GM19328 (cell line): ENCODE data around the gene ZNF107.
"Not testable (repeated sequence)": the region's sequence is repeated elsewhere in the genome, so short reads cannot be mapped to it uniquely, and the experiment has no call there.

Experiments
- ATAC-seq: cut with Tn5 transposase; IDR thresholded peaks from one replicate; pipeline ENCODE4 v1.9.1; 2021; ENCODE audit warnings: mild to moderate bottlenecking, moderate library complexity; ENCODE audit not compliant: unreplicated experiment

ZNF107 gene

DNA sequence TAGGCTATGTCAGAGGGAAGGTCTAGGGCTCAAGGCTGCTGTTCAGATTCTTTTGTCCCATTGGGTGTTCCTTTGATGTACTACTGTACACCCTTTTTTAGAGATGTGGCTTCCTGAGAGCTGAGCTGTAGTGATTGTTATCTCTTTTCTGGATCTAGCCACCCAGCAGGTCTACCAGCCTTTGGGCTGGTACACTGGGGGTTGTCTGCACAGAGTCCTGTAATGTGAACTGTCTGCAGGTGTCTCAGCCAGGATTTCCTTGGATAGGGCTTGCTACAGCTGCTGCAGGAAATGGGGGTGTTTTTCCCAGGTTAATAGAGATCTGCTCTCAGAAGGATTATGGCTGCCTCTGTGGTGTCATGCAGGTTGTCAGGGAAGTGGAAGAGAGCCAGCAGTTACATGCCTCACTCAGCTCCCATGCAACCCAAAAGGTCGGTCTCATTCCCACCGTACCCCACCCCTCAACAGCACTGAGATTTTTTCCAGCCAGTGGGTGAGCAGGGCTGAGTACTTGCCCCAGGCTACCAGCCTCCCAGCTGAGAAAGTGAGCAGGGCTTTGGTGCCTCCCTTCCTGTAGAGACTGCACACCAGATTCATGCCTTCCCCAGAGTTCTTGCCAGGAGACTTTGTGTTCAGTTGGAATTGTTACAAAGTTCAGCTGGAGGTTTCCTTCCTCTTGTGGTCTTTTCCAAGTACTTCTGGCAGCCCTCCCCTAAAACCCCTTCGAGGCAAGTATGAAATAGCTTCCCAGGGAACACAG lies 63.3 kb downstream of the ZNF107 start:
- no peak for ATAC-seq

DNA sequence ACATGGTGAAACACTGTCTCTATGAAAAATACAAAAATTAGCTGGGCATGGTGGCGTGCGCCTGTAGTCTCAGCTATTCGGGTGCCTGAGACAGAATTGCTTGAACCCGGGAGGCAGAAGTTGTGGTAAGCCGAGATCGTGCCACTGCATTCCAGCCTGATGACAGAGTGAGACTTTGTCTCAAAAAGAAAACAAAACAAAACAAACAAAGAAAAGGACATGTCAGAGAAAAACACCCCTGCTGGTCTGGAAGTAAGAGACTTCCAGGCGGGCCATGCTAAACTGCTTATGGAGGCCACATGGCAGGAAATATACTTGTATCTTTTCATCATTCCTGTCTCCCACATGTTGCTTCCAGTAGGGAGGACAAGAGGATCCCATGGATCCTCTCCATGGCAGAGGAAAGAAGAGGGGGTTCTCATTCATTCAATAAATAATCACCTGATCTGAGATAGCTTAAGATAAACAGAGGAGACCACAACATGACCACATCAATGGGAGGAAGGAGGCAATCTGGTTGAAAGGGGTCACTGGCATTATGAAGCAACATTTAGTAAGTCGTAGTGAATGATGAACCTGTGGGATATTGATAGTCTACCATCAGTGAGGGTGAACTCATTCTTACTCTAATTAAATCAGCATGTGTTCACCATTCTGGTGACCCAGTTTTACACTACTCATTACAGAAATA lies 67.8 kb downstream of the ZNF107 start:
- no peak for ATAC-seq

DNA sequence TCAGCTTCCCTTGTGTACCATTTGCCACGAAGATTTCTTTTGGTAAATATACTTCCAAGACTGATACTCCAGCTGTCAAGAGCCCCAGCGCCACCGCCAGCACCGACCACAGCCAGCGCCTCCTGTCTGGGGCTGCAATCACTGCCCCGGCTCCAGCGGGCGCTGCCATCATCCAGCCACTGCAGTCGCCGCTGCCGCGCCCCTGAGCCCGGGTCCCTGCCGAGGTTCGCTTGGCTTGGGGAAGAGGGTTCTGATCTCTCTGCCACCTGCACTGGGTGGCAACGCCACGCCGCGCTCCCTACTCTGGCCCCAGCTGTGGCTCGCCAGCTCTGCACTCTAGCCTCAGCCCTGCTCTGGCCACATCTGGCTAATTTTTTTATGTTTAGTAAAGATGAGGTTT lies 70.6 kb downstream of the ZNF107 start:
- ATAC-seq = no peak

DNA sequence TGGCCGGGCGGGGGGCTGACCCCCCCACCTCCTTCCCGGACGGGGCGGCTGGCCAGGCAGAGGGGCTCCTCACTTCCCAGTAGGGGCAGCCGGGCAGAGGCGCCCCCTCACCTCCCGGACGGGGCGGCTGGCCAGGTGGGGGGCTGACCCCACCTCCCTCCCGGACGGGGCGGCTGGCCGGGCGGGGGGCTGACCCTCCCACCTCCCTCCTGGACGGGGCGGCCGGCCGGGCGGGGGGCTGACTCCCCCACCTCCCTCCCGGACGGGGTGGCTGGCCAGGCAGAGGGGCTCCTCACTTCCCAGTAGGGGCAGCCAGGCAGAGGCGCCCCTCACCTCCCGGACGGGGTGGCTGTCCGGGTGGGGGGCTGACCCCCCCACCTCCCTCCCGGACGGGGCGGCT lies 72.5 kb downstream of the ZNF107 start:
- not testable (repeated sequence) for ATAC-seq

DNA sequence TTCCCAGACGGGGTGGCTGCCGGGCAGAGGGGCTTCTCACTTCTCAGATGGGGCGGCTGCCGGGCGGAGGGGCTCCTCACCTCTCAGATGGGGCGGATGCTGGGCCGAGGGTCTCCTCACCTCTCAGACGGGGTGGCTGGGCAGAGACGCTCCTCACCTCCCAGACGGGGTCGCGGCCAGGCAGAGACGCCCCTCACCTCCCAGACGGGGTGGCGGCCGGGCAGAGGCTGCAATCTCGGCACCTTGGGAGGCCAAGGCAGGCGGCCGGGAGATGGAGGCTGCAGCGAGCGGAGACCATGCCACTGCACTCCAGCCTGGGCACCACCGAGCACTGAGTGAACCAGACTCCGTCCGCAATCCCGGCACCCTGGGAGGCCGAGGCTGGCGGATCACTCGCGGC lies 73.0 kb downstream of the ZNF107 start:
- ATAC-seq = not testable (repeated sequence)

DNA sequence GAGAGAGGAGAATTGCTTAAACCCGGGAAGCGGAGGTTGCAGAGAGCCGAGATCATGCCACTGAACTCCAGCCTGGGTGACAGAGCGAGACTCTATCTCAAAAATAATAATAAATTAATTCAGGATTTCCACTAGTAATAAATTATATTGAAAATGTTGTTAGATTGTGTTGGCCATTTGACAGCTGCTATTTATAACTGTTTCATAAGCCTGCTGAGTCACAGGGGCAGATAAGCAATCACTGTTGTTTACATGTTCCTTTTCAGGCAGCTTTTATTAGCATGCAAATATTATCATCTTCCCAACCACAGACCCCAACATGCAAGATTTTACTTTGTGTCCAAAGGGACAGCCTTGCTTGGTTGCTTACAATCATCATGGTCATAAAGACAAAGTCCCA lies 78.7 kb downstream of the ZNF107 start:
- ATAC-seq = no peak

DNA sequence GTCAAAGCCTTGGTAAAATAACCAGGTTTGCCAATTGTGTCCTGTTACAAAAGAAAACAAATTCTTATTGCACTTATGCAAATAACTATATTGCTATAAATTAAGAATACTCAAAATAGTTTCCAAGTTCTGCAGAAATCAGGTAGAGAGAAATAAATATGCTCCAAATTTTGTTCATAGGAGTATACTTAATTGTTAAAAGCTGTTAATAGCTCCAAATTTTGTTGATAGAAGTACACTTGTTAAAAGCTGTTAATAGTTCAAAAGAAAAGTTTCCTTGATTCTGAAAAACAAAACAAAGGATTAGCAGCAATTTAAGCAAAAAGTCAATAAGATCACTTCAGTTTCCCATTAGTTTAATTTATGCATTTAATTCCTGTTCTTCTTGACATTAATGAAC lies 81.9 kb downstream of the ZNF107 start:
- no peak for ATAC-seq

DNA sequence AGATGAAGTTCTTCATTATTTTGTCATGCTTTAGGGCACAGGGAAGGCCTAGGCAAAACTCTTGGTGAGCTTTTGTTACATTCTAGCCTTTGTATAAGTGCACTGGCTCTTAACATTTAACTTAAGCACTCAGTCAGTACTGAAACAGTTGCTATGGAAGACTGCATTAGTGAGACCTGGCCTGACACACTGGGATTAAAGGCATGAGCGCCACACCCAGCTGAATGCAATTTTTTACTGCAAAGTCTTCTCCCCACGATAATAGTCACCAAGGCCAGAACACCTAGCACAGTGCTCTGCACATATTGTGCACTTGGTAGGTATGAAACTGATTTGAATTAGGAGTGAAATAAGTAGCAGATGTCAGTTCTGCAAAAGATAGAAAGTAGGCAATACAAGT lies 87.1 kb downstream of the ZNF107 start:
- no peak for ATAC-seq

DNA sequence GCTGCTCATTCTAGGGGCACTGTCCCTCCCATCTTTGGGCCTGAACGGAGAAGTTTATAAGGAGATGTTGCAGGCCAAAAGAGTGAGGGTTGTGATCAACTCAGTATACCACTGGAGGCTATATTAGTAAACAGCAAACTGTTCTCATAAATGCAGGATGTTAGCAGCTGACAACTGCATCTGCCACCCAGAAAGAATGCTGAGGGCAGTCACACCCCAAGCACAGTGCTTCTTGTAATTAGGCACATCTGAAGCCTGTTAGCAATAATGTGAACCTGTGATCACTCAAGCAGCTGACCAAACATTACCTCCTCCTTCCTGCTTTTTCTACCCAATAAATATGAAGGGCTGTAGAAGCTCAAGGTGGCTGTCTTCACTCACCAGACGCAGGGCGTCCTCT lies 89.9 kb downstream of the ZNF107 start:
- ATAC-seq = no peak

DNA sequence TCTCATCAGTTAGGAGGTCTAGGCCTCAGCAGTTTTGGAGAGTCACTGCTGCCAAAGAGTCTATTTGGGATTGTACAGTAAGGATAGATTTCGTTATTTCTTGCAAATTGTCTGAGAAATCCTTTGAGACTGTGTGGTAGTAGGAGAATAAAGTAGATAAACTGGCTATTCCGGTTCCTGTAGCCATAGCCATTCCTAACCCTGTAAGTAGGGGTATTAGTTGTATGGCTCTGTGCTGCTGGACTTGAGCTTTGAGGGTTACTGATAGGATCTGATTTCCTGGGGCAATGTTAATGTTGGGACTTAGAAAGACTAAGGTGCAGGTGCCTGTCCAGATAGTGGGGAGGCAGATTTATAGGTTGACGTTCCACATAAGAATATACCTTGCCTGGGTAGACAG lies 92.2 kb downstream of the ZNF107 start:
- ATAC-seq = no peak
